ENCODE results near the gene OR2AT4.
"Not testable (repeated sequence)": the region's sequence is repeated elsewhere in the genome, so short reads cannot be mapped to it uniquely, and the experiment has no call there.

Gene OR2AT4

DNA sequence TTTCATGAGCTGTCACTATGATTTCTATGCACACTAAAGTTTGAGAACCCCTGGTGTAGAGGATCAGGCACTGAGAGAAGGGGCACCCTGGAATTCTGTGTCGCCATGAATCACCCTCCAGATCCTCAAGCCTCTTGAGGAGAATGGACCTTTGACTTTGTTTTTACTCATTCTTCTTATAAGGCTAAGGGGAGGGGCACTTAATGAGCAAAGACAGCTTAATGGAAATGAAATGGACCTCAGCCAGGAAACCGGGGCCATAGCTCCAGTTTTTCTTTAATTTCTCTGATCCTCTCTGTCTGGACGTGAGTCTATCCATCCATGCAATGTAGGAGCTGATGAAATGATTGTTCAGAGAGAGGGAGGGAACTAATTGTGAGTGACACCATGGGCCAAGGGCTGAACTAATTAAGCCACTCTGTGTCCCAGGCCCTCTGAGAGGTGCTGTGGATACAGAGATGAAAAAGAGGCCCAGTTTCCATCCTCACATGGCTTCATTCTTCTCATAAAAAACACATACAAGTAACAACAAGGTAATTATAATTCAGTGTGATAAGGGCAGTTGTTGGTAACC, 32.8 kb downstream of the OR2AT4 start:
- DNase-seq, result no peak

DNA sequence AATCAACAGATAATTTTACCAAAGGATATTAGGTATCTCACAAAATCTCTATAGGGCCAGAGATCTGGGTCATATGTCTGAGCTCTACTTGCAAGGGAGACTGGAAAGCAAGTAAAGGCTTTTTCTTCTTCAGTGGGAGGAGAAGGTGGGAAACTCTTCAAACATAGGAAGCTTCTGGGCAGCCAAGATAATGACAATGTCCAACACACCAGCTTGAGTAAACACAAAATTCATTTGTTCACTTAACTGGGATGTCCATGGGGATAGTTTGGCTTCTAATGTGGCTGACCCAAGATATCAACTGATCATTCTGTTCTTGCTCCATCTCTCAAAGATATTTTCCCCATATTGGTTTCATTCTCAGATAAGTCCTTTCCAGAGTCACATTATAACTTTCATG, 37.4 kb downstream of the OR2AT4 start:
- no peak for DNase-seq

DNA sequence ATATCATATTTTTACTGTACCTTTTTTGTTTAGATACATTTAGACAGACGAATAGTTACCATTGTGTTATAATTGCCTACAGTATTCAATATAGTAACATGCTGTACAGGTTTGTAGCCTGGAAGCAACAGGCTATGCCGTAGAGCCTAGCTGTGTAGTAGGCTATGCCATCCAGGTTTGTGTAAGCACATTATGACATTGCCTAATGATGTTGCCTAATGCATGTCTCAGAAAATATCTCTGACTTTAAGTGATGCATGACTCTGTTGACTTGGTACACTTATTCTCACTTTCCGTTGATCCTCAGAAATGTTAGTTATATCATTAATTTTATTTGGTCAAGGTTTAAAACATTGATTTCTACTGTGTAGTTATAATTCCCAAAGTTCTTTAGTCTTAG, 39.9 kb downstream of the OR2AT4 start:
- DNase-seq, result no peak

DNA sequence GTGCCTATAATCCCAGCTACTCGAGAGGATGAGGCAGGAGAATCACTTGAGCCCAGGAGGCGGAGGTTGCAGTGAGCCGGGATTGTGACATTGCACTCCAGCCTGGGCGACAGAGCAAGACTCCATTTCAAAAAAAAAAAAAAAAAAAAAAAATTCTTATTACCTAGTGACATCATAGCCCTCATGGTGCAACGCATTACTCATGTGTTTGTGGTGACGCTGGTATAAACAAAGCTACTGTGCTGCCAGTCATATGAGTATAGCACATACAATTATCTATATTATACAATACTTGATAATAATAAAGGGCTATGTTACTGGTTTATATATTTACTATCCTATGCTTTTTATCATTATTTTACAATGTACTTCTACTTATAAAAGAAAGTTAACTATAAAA, 41.2 kb downstream of the OR2AT4 start:
- no peak for DNase-seq

DNA sequence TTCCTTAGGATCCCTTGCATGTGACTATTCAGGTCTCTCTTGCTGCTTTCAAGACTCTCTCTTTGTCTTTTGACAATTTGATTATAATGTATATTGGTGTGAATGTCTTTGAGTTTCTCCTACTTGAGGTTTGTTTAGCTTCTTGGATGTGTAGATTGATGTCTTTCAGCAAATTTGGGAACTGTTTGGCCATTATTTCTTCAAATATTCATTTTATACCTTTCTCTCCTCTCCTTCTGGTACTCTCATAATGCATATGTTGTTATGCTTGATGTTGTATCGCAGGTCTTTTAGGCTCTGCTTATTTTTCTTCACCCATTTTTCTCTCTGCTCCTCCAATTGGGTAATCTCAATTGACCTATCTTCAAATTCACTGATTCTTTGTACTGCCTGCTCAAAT, 44.2 kb downstream of the OR2AT4 start:
- DNase-seq, result no peak

DNA sequence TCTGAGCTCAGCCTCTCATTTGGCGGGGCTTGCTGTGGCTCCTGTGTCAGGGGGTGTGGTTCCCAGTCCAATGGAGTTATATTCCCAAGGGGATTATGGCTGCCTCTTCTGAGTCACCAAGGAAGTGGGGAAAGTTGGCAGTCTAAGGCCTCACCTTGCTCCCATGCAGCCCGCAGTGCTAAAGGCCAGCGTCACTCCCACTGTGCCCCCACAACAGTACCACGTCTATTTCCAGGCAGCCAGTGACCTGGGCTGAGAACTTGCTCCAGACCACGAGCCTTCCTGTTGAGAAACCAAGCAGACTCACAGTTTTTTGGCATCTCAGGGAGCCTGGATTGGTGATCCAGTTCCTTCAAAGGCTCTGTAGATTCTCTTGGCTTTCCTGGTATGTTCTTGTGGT, 45.6 kb downstream of the OR2AT4 start:
- DNase-seq, result no peak

DNA sequence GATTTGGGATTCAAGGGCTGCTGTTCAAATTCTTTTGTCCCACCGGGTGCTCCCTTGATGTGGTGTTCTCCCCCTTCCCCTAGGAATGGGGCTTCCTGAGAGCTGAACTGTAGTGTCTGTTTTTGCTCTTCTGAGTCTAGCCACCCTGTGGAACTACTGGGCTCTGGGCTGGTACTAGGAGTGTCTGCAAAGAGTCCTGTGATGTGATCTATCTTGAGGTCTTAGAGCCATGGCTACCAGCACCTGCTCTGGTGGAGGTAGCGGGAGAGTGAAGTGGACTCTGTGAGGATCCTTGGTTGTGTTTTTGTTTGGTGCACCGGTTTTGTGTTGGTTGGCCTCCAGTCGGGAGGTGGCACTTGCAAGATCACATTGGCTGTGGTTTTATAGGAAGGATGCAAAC, 46.2 kb downstream of the OR2AT4 start:
- no peak for DNase-seq

DNA sequence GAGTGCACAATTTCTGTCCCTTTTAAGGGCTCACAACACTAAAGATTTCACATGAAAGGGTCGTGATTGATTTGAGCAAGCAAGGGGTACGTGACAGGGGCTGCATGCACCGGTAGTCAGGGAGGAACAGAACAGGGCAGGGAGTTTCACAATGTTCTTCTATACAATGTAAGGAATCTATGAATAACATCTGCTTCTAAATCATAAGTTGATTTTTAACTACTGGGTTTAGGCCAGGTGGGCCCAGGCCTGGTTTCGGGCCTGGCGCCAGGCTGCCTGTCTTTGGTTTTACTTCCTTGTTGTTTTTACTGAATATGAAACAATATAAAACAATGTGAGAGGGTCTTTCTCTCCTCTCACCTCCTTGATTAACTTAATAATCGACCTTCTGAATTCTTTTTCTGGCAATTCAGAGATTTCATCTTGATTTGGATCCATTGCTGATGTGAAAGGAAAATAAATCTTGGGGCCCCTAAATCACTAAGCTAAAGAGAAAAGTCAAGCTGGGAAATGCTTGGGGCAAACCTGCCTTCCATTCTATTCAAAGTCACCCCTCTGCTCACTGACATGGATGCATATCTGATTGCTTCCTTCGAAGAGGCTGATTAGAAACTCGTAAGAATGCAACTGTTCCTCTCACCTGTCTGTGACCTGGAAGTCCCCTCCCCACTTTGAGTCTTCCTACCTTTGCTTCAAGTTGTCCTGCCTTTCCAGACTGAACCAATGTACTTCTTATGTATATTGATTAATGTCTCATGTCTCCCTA, 47.0 kb downstream of the OR2AT4 start:
- not testable (repeated sequence) for DNase-seq

DNA sequence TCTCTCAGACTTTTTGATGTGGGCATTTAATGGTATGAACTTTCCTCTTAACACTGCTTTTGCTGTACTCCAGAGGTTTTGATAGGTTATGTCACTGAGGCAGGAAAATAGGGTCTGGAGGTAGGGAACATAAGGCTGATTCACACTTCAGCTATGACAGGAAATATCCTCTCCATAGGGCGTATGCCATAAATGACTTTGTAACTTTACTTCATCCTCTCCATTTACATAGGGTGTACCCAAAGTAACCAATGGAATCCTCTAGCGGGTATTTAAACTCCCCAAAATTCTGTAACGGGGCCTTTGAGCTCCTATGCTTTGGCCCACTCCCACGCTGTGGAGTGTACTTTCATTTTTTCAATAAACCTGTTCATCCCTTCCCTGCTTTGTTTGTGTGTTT, 49.5 kb downstream of the OR2AT4 start:
- DNase-seq, result no peak

DNA sequence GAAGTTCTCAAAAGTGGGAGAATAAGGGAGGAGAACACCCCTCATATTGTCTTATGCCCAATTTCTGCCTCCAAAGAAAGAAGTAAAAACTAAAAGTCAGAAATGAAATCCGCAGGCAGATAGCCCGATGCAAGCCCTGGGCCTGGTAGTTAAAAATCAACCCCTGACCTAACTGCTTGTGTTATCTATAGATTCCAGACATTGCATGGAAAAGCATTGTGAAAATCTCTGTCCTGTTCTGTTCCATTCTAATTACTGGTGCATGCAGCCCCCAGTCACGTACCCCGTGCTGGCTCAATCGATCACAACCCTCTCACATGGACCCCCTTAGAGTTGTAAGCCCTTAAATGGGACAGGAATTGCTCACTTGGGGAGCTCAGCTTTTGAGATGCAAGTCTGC, 50.0 kb downstream of the OR2AT4 start:
- DNase-seq, result not testable (repeated sequence)

DNA sequence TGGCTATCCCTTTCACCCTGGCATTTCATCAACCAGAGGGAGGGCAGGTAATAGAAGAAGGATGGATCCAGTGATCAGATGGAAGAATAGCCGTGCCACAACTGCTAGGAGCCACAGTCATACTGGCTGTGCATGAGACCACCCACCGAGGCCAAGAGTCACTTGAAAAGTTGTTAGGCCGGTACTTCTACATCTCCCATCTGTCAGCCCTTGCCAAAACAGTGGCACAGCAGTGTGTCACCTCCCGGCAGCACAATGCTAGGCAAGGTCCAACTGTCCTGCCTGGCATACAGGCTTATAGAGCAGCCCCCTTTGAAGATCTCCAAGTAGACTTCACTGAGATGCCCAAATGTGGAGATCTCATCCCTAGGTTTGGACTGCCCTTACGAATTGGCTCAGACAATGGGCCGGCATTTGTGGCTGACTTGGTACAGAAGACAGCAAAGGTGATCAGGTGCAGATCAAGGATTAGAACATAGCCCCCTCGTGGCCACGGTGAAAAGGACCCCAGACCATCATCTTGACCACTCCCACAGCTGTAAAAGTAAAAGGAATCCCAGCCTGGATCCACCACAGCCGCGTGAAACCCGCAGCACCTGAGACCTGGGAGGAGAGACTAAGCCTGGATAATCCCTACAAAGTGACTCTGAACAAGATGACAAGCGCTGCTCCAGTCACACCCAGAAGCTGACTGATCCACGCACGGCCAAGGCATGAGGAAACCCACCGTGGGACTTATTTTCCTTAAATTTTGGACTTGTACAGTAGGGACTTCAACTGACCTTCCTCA, 52.1 kb downstream of the OR2AT4 start:
- not testable (repeated sequence) for DNase-seq

DNA sequence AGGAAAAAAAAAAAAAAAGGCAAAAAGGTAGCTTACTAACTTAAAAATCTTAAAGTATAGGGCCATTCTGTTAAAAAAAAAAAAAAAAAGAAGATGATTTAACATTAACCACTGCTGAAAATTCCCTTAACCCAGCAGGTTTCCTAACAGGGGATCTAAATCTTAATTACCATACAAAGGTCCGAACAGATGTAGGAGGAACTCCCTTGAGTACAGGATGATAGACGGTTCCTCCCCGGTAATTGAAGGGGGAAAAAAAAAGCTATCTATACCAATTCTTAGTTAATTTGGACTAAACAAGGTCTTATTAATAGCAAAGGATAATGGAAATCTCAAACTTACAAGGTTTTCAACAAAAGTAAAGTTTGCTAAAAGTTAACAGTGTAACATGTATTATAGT, 54.9 kb downstream of the OR2AT4 start:
- not testable (repeated sequence) for DNase-seq

DNA sequence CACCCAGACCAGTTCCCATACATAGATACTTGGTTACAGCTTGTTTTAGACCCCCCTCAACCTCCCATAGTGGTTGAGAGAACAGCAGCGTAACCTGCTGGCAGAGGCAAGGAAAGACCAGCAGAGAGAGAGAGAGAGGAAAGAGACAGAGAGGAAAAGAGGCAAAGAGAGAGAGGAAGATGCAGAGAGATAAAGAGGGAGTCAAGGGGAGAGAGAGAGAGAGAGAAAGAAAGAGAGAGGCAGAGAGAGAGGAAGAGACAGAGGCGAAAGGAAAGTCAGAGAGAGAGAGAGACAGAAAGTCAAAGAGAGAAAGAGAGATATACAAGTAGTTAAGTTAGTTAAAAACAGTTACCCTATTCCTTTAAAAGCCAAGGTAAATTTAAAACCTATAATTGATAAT, 55.4 kb downstream of the OR2AT4 start:
- DNase-seq, result no peak

DNA sequence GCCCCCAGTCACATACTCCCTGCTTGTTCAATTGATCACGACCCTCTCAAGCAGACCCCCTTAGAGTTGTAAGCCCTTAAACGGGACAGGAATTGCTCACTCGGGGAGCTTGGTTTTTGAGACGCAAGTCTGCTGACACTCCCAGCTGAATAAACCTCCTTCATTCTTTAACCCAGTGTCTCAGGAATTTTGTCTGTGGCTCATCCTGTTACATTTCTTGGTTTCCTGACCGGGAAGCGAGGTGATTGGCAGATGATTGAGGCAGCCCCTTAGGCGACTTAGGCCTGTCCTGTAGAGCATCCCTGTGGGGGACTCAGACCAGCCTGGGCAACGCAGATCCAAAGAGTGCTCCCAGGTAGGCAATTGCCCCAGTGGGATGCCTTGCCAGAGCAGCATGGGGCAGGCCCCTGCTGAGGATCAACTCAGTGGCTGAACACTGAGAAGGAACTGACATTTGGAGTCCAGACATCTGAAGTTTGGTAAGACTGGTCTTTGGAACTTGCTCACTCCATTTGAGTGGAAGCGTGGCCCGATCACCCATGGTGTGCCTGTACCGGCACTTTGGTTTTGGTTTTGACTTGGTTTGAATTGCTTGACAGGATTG, 56.4 kb downstream of the OR2AT4 start:
- DNase-seq, result peak; percentile 52

DNA sequence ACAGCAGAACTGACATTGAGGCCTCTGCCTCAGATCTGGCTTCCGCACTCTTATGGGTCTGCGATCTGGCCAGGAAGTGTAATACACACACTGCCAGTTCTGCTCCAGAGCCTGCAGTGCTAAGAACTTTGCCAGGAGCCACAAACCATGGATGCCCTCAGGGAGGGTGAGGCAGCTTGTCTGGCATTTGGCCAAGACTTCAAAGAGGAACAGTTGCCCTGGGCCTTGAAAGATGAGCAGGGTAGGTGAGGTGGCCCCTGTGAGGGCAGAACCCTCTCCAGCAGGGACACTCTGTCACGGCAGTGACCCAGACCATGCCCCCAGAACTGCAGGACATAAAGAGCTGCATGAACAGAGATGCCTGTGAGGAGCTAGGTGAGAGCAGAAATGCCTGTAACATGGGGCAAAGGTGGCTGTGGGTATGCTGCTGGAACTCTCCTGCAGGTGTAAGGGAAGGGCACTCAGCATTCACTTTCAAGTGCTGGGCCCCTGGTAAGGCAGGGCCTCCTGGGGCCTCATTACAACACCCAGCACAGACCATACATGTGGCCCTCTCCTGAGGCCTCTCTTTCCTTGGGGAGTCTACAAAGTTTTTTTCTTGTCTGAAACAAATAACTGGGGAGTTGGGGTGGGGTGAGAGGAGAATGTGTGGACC, 60.6 kb downstream of the OR2AT4 start:
- peak; percentile 82 for DNase-seq

DNA sequence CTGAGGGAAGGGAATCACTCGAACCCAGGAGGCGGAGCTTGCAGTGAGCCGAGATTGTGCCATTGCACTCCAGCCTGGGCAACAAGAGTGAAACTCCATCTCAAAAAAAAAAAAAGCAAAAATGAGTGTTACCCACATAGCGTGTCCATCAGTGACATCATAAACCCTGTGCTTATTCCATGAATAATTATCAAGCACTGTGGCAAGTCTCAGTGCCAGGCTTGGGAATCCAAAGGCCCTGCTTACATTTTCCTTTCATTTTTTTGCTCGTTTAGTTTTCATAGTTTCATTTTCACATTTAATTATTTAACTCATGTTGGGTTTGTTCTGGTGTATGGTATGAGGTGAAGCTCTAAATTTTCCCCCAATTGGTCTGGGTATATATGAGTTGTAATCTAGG, 61.4 kb downstream of the OR2AT4 start:
- DNase-seq, result no peak

DNA sequence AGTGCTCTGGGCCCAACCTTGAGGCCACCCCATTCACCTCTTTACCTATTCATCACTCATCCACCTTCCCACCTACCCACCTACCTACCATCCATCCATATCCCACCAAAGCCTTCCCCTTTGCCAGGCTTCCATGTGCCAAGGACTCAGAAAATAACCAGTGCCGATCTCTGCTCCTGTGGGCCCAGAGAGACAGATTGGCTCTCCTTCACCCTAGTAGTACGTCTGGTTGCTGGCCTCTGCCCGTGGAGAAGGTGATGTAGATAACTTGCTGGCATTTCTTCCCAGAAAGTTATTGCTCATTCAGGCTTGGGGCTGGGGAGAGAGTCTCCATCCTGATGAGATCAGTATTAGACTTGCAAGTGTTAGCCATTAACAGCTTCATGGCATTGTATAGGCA, 62.8 kb downstream of the OR2AT4 start:
- no peak for DNase-seq

DNA sequence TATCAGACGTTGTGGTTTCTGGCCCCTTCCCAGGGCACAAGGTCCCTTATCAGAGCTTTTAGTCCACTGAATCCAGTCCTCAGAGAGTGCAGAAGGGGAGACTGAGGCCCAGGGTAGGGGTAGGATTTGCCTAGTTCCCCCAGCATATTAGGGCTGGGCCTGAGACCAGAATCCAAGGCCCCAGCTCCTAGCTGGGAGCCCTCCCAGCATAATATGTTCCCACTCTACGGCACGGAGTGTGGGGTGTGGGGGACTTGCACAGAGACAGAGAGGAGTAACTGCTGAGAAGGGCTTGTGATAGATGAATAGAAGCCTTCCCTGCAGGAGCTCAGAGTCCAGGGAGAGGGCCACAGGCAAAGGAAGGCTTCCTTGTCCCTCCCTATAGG, 64.1 kb downstream of the OR2AT4 start:
- no peak for DNase-seq

DNA sequence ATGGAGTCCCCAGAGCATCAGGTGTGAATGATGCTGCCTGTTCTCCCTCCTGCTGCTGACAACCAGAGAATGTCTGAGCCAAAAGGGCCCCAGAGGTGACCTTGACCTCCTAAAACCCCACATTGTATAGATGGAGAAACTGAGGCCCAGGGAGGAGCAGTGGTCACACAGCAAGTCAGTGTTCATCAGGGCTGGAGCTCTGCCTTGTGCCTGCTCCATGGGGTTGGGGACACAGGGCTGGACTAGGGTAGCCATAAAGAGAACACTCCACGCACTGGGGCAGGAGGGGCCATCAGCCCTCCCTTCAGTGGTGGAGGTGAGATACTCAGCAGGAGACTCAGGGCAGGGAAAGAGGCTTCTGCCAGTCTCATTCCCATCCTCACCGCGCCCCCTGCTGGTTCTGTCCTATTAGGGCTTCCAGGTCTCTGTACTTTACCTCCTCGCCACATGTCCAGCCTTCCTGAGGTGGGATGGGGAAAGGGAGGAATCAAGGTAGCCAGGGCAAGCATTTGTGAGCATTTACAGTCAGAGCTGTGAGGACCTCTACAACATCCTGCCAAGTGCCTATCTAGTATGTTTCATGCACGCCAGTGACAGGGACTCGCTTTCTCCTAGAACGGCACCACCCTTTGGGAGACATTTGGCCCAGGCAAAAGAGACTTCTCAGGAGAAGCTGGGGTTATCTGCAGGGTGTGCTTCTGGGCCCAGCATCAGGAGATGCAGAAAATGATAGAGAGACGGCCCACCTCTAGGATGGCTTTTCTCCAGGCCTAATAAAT, 64.7 kb downstream of the OR2AT4 start:
- peak; percentile 87 for DNase-seq

Data from islet precursor cell (in vitro differentiated cells).